SK-N-SH (cell line): ENCODE results near the gene RABGGTA.
"Not testable (repeated sequence)": the region's sequence is repeated elsewhere in the genome, so short reads cannot be mapped to it uniquely, and the experiment has no call there.

Experiments used
- CHD2 ChIP-seq: fragments of 150-350 bp; IDR thresholded peaks from 2 replicates; pipeline ENCODE4 v1.6.1; 2018; ENCODE audit warnings: low read length; ENCODE audit not compliant: partially characterized antibody
- EP300 ChIP-seq, 2 experiments: IDR thresholded peaks; 2 replicates each; pipeline versions ENCODE4 v1.4.0 to v1.6.1; 2012; ENCODE audit warnings: borderline replicate concordance in 1 of 2, low read depth in 1 of 2, low read length in 1 of 2
- FOXM1 ChIP-seq: IDR thresholded peaks from 2 replicates; pipeline ENCODE4 v1.4.0; 2012; ENCODE audit warnings: low read depth, mild to moderate bottlenecking
- JUND ChIP-seq: IDR thresholded peaks from 2 replicates; pipeline ENCODE4 v1.4.0; 2012
- POLR2AphosphoS5 ChIP-seq: IDR thresholded peaks from 2 replicates; pipeline ENCODE4 v1.6.1; 2012; ENCODE audit warnings: low read depth, low read length
- TCF12 ChIP-seq: IDR thresholded peaks from 2 replicates; pipeline ENCODE4 v1.4.0; 2012
- YY1 ChIP-seq: IDR thresholded peaks from 2 replicates; pipeline ENCODE4 v1.4.0; 2012; ENCODE audit warnings: low read depth, mild to moderate bottlenecking
- TF ChIP-seq, protein P1 (sequence below): fragments of 150-350 bp; IDR thresholded peaks from 2 replicates; pipeline ENCODE4 v1.6.1; 2016; ENCODE audit warnings: mild to moderate bottlenecking, low read depth, low read length
- TF ChIP-seq, protein P2 (sequence below): IDR thresholded peaks from 2 replicates; pipeline ENCODE4; 2012
- TF ChIP-seq, protein P3 (sequence below): fragments of 200-600 bp; sonication (generic); IDR thresholded peaks from 2 replicates; pipeline ENCODE4 v1.6.1; 2017; ENCODE audit warnings: antibody characterized with exemption, mild to moderate bottlenecking, moderate library complexity
- TF ChIP-seq, protein P4 (sequence below): IDR thresholded peaks from 2 replicates; pipeline ENCODE4 v1.4.0; 2012; ENCODE audit warnings: low read depth, borderline replicate concordance
- TF ChIP-seq, protein P5 (sequence below): IDR thresholded peaks from 2 replicates; pipeline ENCODE4 v1.6.1; 2012; ENCODE audit warnings: mild to moderate bottlenecking, low read depth, low read length, moderate library complexity

DNA sequence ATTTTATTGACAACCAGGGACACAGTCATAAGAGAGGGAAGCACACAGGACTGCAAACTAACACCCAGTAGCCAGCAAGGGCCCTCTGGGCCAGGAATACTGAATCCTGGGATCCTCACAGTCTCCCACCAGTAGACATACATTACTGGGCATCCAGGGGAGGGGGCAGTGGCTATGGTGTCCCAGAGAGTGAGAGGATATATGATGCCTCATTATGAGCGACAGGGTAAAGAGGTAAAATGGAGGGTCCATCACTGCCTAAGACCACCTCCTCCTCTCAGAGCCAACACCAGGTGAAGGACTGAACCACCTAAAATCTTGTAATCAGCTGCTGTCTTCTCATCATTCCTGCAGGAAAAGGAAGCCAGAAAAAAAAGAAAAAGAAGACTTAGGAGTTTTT lies 54.5 kb downstream of the RABGGTA start:
- TF ChIP-seq, protein P1, sequence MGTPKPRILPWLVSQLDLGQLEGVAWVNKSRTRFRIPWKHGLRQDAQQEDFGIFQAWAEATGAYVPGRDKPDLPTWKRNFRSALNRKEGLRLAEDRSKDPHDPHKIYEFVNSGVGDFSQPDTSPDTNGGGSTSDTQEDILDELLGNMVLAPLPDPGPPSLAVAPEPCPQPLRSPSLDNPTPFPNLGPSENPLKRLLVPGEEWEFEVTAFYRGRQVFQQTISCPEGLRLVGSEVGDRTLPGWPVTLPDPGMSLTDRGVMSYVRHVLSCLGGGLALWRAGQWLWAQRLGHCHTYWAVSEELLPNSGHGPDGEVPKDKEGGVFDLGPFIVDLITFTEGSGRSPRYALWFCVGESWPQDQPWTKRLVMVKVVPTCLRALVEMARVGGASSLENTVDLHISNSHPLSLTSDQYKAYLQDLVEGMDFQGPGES: not testable (repeated sequence)
- not testable (repeated sequence) for TF ChIP-seq CHD2; JUND; POLR2AphosphoS5; EP300 (IDR thresholded peaks at IDR 0.05; ENCODE audit: borderline replicate concordance in 1 of 2, low read depth in 1 of 2, low read length in 1 of 2); YY1; TCF12; FOXM1
- TF ChIP-seq, protein P2, sequence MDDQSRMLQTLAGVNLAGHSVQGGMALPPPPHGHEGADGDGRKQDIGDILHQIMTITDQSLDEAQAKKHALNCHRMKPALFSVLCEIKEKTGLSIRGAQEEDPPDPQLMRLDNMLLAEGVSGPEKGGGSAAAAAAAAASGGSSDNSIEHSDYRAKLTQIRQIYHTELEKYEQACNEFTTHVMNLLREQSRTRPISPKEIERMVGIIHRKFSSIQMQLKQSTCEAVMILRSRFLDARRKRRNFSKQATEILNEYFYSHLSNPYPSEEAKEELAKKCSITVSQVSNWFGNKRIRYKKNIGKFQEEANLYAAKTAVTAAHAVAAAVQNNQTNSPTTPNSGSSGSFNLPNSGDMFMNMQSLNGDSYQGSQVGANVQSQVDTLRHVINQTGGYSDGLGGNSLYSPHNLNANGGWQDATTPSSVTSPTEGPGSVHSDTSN: not testable (repeated sequence)
- TF ChIP-seq, protein P3, sequence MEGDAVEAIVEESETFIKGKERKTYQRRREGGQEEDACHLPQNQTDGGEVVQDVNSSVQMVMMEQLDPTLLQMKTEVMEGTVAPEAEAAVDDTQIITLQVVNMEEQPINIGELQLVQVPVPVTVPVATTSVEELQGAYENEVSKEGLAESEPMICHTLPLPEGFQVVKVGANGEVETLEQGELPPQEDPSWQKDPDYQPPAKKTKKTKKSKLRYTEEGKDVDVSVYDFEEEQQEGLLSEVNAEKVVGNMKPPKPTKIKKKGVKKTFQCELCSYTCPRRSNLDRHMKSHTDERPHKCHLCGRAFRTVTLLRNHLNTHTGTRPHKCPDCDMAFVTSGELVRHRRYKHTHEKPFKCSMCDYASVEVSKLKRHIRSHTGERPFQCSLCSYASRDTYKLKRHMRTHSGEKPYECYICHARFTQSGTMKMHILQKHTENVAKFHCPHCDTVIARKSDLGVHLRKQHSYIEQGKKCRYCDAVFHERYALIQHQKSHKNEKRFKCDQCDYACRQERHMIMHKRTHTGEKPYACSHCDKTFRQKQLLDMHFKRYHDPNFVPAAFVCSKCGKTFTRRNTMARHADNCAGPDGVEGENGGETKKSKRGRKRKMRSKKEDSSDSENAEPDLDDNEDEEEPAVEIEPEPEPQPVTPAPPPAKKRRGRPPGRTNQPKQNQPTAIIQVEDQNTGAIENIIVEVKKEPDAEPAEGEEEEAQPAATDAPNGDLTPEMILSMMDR: not testable (repeated sequence)
- TF ChIP-seq, protein P4, sequence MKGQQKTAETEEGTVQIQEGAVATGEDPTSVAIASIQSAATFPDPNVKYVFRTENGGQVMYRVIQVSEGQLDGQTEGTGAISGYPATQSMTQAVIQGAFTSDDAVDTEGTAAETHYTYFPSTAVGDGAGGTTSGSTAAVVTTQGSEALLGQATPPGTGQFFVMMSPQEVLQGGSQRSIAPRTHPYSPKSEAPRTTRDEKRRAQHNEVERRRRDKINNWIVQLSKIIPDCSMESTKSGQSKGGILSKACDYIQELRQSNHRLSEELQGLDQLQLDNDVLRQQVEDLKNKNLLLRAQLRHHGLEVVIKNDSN: not testable (repeated sequence)
- TF ChIP-seq, protein P5, sequence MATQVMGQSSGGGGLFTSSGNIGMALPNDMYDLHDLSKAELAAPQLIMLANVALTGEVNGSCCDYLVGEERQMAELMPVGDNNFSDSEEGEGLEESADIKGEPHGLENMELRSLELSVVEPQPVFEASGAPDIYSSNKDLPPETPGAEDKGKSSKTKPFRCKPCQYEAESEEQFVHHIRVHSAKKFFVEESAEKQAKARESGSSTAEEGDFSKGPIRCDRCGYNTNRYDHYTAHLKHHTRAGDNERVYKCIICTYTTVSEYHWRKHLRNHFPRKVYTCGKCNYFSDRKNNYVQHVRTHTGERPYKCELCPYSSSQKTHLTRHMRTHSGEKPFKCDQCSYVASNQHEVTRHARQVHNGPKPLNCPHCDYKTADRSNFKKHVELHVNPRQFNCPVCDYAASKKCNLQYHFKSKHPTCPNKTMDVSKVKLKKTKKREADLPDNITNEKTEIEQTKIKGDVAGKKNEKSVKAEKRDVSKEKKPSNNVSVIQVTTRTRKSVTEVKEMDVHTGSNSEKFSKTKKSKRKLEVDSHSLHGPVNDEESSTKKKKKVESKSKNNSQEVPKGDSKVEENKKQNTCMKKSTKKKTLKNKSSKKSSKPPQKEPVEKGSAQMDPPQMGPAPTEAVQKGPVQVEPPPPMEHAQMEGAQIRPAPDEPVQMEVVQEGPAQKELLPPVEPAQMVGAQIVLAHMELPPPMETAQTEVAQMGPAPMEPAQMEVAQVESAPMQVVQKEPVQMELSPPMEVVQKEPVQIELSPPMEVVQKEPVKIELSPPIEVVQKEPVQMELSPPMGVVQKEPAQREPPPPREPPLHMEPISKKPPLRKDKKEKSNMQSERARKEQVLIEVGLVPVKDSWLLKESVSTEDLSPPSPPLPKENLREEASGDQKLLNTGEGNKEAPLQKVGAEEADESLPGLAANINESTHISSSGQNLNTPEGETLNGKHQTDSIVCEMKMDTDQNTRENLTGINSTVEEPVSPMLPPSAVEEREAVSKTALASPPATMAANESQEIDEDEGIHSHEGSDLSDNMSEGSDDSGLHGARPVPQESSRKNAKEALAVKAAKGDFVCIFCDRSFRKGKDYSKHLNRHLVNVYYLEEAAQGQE: not testable (repeated sequence)
